H1 (cell line): Measurements from ENCODE around the gene ZNF831. TPM values are rescaled to one million over a fixed set of nuclear protein-coding genes. Genes with fewer than 3 reads are reported as not detected.

Experiments
- CTCF ChIA-PET: fragments of 300-600 bp; sonication (Branson Sonifier 250); formaldehyde crosslinking; loops from one replicate; lab custom pipeline; 2021; ENCODE audit not compliant: partially characterized antibody; lab: Charles Lee
- POLR2A ChIA-PET: fragments of 300-600 bp; sonication (Branson Sonifier 250); formaldehyde crosslinking; loops from one replicate; lab custom pipeline; 2021; ENCODE audit warnings: inconsistent platforms; ENCODE audit not compliant: partially characterized antibody; lab: Charles Lee
- DNase-seq, 2 experiments: peaks; one replicate each; pipeline versions ENCODE4 v3.0.0 to v3.0.0-alpha.2; 2010 to 2022; ENCODE audit warnings: low spot score in 2 of 2, low read depth in 1 of 2, mixed read lengths in 1 of 2
- FAIRE-seq: peaks from 2 replicates; lab custom pipeline; 2011; peaks lifted over from hg19 to GRCh38; lab: Jason Lieb, UNC
- H2AFZ ChIP-seq: 2 replicates; pipeline ENCODE4 v1.8.1; 2012; ENCODE audit warnings: low read length, inconsistent platforms
- H2AK5ac ChIP-seq: 2 replicates; pipeline ENCODE4 v1.6.1; 2013; ENCODE audit warnings: low read depth, low read length
- H2BK120ac ChIP-seq: replicated peaks from 2 replicates; pipeline ENCODE3; 2013; ENCODE audit warnings: low read depth, low read length, inconsistent platforms
- H2BK12ac ChIP-seq: 2 replicates; pipeline ENCODE4 v1.6.1; 2013; ENCODE audit warnings: low read depth, low read length
- H2BK15ac ChIP-seq: 2 replicates; pipeline ENCODE4 v1.6.1; 2013; ENCODE audit warnings: low read length
- H2BK20ac ChIP-seq: 2 replicates; pipeline ENCODE4 v1.6.1; 2013; ENCODE audit warnings: low read length
- H2BK5ac ChIP-seq: 2 replicates; pipeline ENCODE4 v1.6.1; 2013; ENCODE audit warnings: low read depth, low read length
- H3K14ac ChIP-seq: 2 replicates; pipeline ENCODE4 v1.6.1; 2013; ENCODE audit warnings: inconsistent platforms; ENCODE audit not compliant: insufficient read length
- H3K18ac ChIP-seq: 2 replicates; pipeline ENCODE4 v1.6.1; 2013; ENCODE audit warnings: low read length; ENCODE audit errors: extremely low read depth
- H3K23ac ChIP-seq: 2 replicates; pipeline ENCODE4 v1.6.1; 2013; ENCODE audit warnings: inconsistent platforms; ENCODE audit not compliant: insufficient read length
- H3K23me2 ChIP-seq: 2 replicates; pipeline ENCODE4 v1.6.1; 2013; ENCODE audit warnings: low read depth, low read length
- H3K27ac ChIP-seq: 2 replicates; pipeline ENCODE4 v1.6.1; 2011; ENCODE audit warnings: low read depth, low read length, inconsistent platforms
- H3K27me3 ChIP-seq, 4 experiments: replicated peaks in 1 of 4; 1 replicate in 1 of 4; 2 replicates in 3 of 4; pipeline versions ENCODE4 v1.6.1 to v1.8.1; 2011 to 2013; ENCODE audit warnings: low read length in 3 of 4, mild to moderate bottlenecking in 3 of 4, inconsistent platforms in 2 of 4, mixed read lengths in 2 of 4, moderate library complexity in 1 of 4; ENCODE audit not compliant: control insufficient read depth in 3 of 4, insufficient read depth in 3 of 4; ENCODE audit errors: extremely low read depth in 1 of 4
- H3K36me3 ChIP-seq, 4 experiments: 2 replicates each; pipeline versions ENCODE4 v1.6.1 to v1.8.1; 2011 to 2013; ENCODE audit warnings: mild to moderate bottlenecking in 4 of 4, low read length in 3 of 4, moderate library complexity in 2 of 4, control low read depth in 1 of 4, inconsistent platforms in 1 of 4; ENCODE audit not compliant: insufficient read depth in 4 of 4, control insufficient read depth in 2 of 4
- H3K4ac ChIP-seq: replicated peaks from 2 replicates; pipeline ENCODE3; 2013; ENCODE audit warnings: low read length, low read depth, mixed read lengths, inconsistent platforms; ENCODE audit not compliant: insufficient read length
- H3K4me1 ChIP-seq, 4 experiments: replicated peaks in 1 of 4; 1 replicate in 1 of 4; 2 replicates in 3 of 4; pipeline versions ENCODE4 v1.6.1 to v1.8.1; 2011 to 2013; ENCODE audit warnings: low read length in 3 of 4, inconsistent platforms in 2 of 4, mixed read lengths in 1 of 4; ENCODE audit not compliant: insufficient read depth in 4 of 4, control insufficient read depth in 3 of 4
- H3K4me2 ChIP-seq, 2 experiments: 2 replicates each; pipeline versions ENCODE4 v1.6.1 to v1.8.1; 2011 to 2013; ENCODE audit warnings: low read depth in 2 of 2, low read length in 2 of 2, control low read depth in 1 of 2, inconsistent platforms in 1 of 2, mild to moderate bottlenecking in 1 of 2; ENCODE audit not compliant: insufficient read depth in 1 of 2
- H3K4me3 ChIP-seq, 4 experiments: fragments of 200-600, 300-600 bp in 1 of 4; sonication (generic), shearing (Covaris generic), sonication (Bioruptor Twin) in 1 of 4; 2 replicates each; pipeline versions ENCODE4 v1.5.1 to v1.8.1; 2011 to 2016; ENCODE audit warnings: low read length in 4 of 4, low read depth in 3 of 4, control low read depth in 2 of 4, inconsistent platforms in 2 of 4, mild to moderate bottlenecking in 2 of 4, mixed read lengths in 1 of 4, moderate library complexity in 1 of 4; ENCODE audit not compliant: insufficient read depth in 2 of 4; ENCODE audit errors: extremely low read depth in 1 of 4
- H3K56ac ChIP-seq: replicated peaks from 2 replicates; pipeline ENCODE3; 2013; ENCODE audit warnings: low read depth, mild to moderate bottlenecking, mixed read lengths, low read length, inconsistent platforms; ENCODE audit not compliant: insufficient read length
- H3K79me1 ChIP-seq: 2 replicates; pipeline ENCODE4 v1.6.1; 2013; ENCODE audit warnings: low read depth, low read length, control low read depth
- H3K79me2 ChIP-seq, 2 experiments: 2 replicates each; pipeline versions ENCODE4 v1.6.1 to v1.8.1; 2012 to 2013; ENCODE audit warnings: low read length in 2 of 2, mild to moderate bottlenecking in 2 of 2, inconsistent platforms in 1 of 2; ENCODE audit not compliant: insufficient read depth in 2 of 2, control insufficient read depth in 1 of 2
- H3K9ac ChIP-seq, 4 experiments: replicated peaks in 1 of 4; 1 replicate in 1 of 4; 2 replicates in 3 of 4; pipeline versions ENCODE4 v1.6.1 to v1.8.1; 2011 to 2013; ENCODE audit warnings: low read depth in 3 of 4, low read length in 3 of 4, control low read depth in 2 of 4, mild to moderate bottlenecking in 2 of 4, moderate library complexity in 2 of 4, inconsistent platforms in 1 of 4; ENCODE audit errors: extremely low read depth in 1 of 4
- H3K9me3 ChIP-seq, 2 experiments: 2 replicates each; pipeline versions ENCODE4 v1.6.1 to v1.8.1; 2012 to 2013; ENCODE audit warnings: mild to moderate bottlenecking in 2 of 2, moderate library complexity in 2 of 2, control low read depth in 1 of 2, inconsistent platforms in 1 of 2, low read depth in 1 of 2, low read length in 1 of 2, mixed read lengths in 1 of 2; ENCODE audit not compliant: insufficient read depth in 2 of 2
- H4K20me1 ChIP-seq, 2 experiments: replicated peaks in 1 of 2; 2 replicates each; pipeline versions ENCODE3 to v1.8.1; 2011 to 2013; ENCODE audit warnings: inconsistent platforms in 2 of 2, low read length in 2 of 2, mild to moderate bottlenecking in 1 of 2; ENCODE audit not compliant: insufficient read depth in 2 of 2, control insufficient read depth in 1 of 2
- H4K5ac ChIP-seq: 2 replicates; pipeline ENCODE4 v1.6.1; 2013; ENCODE audit warnings: low read length, low read depth, mixed read lengths, inconsistent platforms; ENCODE audit not compliant: insufficient read length
- H4K8ac ChIP-seq: 2 replicates; pipeline ENCODE4 v1.8.0; 2013; ENCODE audit warnings: mild to moderate bottlenecking, moderate library complexity, low read length, inconsistent platforms; ENCODE audit not compliant: insufficient read depth; ENCODE audit errors: extremely low read depth
- H4K91ac ChIP-seq: replicated peaks from 2 replicates; pipeline ENCODE3; 2013; ENCODE audit warnings: low read length, mixed read lengths, inconsistent platforms; ENCODE audit not compliant: insufficient read length
- BACH1 ChIP-seq: IDR thresholded peaks from 2 replicates; pipeline ENCODE4 v1.6.1; 2012; ENCODE audit warnings: low read length, improper control_type of control experiment
- CBX5 ChIP-seq: fragments of 300-800, 300-1000 bp; sonication (generic); IDR thresholded peaks from 2 replicates; pipeline ENCODE4 v1.7.1; 2016; ENCODE audit warnings: antibody characterized with exemption, low read length, low read depth
- CEBPB ChIP-seq: IDR thresholded peaks from 2 replicates; pipeline ENCODE4 v1.6.1; 2012; ENCODE audit warnings: low read depth, low read length
- CTCF ChIP-seq, 3 experiments: IDR thresholded peaks; 1 replicate in 2 of 3; 2 replicates in 1 of 3; pipeline versions ENCODE4 v1.5.1 to v1.6.1; 2011; ENCODE audit warnings: low read length in 3 of 3, mild to moderate bottlenecking in 3 of 3, inconsistent platforms in 2 of 3, low read depth in 1 of 3, moderate library complexity in 1 of 3; ENCODE audit not compliant: insufficient read depth in 1 of 3; ENCODE audit errors: control extremely low read depth in 1 of 3
- HDAC6 ChIP-seq: IDR thresholded peaks from one replicate; pipeline ENCODE4 v1.7.1; 2012; ENCODE audit warnings: low read depth, mild to moderate bottlenecking, inconsistent platforms, low read length, moderate library complexity
- KDM4A ChIP-seq: IDR thresholded peaks from one replicate; pipeline ENCODE4 v1.7.1; 2012; ENCODE audit warnings: low read depth, mild to moderate bottlenecking, moderate library complexity, low read length, inconsistent platforms; ENCODE audit not compliant: severe bottlenecking
- RAD21 ChIP-seq, 2 experiments: IDR thresholded peaks in 1 of 2; conservative IDR thresholded peaks in 1 of 2; 2 replicates each; pipeline ENCODE4 v1.6.1; 2011; ENCODE audit warnings: low read depth in 2 of 2, low read length in 2 of 2, improper control_type of control experiment in 1 of 2, inconsistent platforms in 1 of 2, mild to moderate bottlenecking in 1 of 2, moderate library complexity in 1 of 2
- RBBP5 ChIP-seq: IDR thresholded peaks from 2 replicates; pipeline ENCODE4 v1.7.1; 2012; ENCODE audit warnings: low read depth, mild to moderate bottlenecking, inconsistent platforms, low read length, moderate library complexity, borderline replicate concordance
- SP4 ChIP-seq: IDR thresholded peaks from 2 replicates; pipeline ENCODE4 v1.6.1; 2012; ENCODE audit warnings: low read length, inconsistent platforms
- WGBS, 2 experiments: shearing (Covaris generic) in 1 of 2; methylation state at CpG; one replicate each; pipeline versions ENCODE4 v1.1.6 to v1.1.7; 2013 to 2015; ENCODE audit warnings: low lambda C conversion rate in 2 of 2, mixed read lengths in 2 of 2, inconsistent platforms in 1 of 2, low coverage in 1 of 2, missing lambda C conversion rate in 1 of 2; ENCODE audit not compliant: insufficient replicate concordance in 2 of 2, insufficient coverage in 1 of 2, insufficient read length in 1 of 2; ENCODE audit errors: extremely low coverage in 1 of 2, missing lambda C conversion rate in 1 of 2; 5-methylcytosine and 5-hydroxymethylcytosine counted together
- polyA plus RNA-seq, 7 experiments: library from polyadenylated mRNA; depleted of rRNA in 3 of 7; stranded (reverse) in 5 of 7; unstranded in 2 of 7; fragments of >200 nt in 5 of 7; fragments of 200-250 nt in 2 of 7; gene quantifications; 1 replicate in 5 of 7; 2 replicates in 1 of 7; 4 replicates in 1 of 7; pipeline versions ENCODE4 v1.2.1 to v1.2.3, GENCODE V29; 2011 to 2013; ENCODE audit warnings: missing spikeins in 2 of 7, mixed read lengths in 2 of 7
- total RNA-seq: library from RNA; stranded (reverse); fragmentation: NEBNext Ultra II Directional; extraction: Animal tissue kit (Norgen Biotek cat#: 25700); gene quantifications from 2 replicates; pipeline ENCODE4 v1.2.1, GENCODE V29; 2021

ZNF831 gene
- total and polyA plus RNA-seq, 2 of the 8 experiments (the other 6 are each of a cell fraction or from before 2014, with no cell fraction given): not detected

DNA sequence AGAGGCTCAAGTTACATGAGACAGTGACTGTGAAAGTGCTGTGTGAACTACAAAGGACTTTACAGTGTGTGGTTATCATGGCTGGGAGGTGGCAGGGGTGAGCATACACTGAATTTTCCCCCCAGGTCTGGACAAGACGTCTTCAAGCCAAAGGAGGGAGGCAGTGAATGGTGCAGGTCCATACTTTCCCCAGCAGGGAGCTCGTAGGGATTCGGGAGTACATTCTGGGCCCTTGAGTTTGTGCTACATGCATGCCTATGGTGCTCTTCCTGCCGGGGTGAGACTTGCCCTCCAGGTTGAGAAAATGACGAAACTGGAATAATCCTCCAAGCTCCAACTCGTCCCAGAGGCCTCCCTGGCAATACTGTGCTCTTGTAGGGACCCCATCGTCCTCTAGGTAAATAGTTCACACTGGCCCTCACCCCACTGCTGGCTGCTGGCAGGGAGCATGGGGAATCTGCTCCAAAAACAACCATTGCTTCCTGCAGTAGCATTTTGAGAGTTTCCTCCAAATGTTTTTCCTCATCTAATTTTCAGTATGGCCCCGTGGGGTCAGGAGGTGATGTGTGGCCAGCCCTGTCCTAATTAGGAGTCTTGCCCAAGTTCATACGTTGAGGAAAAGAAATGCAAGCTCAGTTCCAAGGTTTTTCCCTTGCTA lies 57.6 kb downstream of the ZNF831 start:
- DNase-seq (no peak), FAIRE-seq (no peak)
- Histone ChIP-seq H4K91ac (no peak overlapping the region), H3K4me2 (no peak overlapping the region; a peak in 1 of 4 replicates), H3K27ac (no peak overlapping the region), H3K4ac (no peak overlapping the region), H3K9me3 (no peaks in the 10 kb centered on the region), H4K5ac (no peak overlapping the region), H4K8ac (no peak overlapping the region), H3K79me1 (no peaks in the 10 kb centered on the region), H3K9ac (no peak overlapping the region), H3K4me3 (no peak overlapping the region), H2AFZ (peak overlapping the region; percentile 1; the same call in 1 of the 2 replicates), H3K27me3 (peaks cover 3 to 22% (median 20%) of the 10 kb centered on the region in 4 experiments), H4K20me1 (no peaks in the 10 kb centered on the region), H3K36me3 (no peaks in the 10 kb centered on the region), H3K18ac (no peak overlapping the region; the same call in 1 of the 2 replicates), H3K56ac (no peak overlapping the region), H2BK15ac (no peak overlapping the region), H2BK12ac (peak overlapping the region; percentile 90; the same call in 1 of the 2 replicates), H3K14ac (no peak overlapping the region), H2BK5ac (no peak overlapping the region), H3K23ac (no peak overlapping the region), H3K23me2 (peaks cover 8% of the 10 kb centered on the region; the same call in 1 of the 2 replicates), H3K79me2 (no peaks in the 10 kb centered on the region), H2BK20ac (0 out of 2 replicates have a peak overlapping the region, but pooled peaks have one; percentile 72), H3K4me1 (peaks cover 2 to 8% (median 4%) of the 10 kb centered on the region in 4 experiments), H2AK5ac (no peak overlapping the region), H2BK120ac (no peak overlapping the region)
- ChIA-PET POLR2A (interaction anchor here (1.1 kb wide), 1 partner anchor 331 kb away, joined by 3 read pairs; no protein-coding TSS in a partner anchor), CTCF (interaction anchor here (0.6 to 5.0 kb wide), 32 partner anchors 11 to 740 kb away, joined by 3 to 41 read pairs (median 4); no protein-coding TSS in a partner anchor)
- 83% methylated on average over 9 of the region's 9 CpGs; no CpG with 5 or more reads in 1 of the 2 experiments for WGBS, 2 experiments
- TF ChIP-seq SP4: no peak
- no peak for TF ChIP-seq CBX5
- TF ChIP-seq HDAC6: no peak
- TF ChIP-seq CEBPB: no peak
- TF ChIP-seq CTCF (IDR thresholded peaks at IDR 0.05; ENCODE audit: control extremely low read depth in 1 of 3, insufficient read depth in 1 of 3, low read depth in 1 of 3, low read length in 3 of 3): peak in 2 of 3 experiments; percentile 6 to 39; a peak in 1 of 4 replicates
- TF ChIP-seq RBBP5: no peak
- TF ChIP-seq RAD21 (IDR thresholded peaks at IDR 0.05 in 1 of 2, conservative IDR thresholded peaks at IDR 0.05 in 1 of 2; ENCODE audit: low read depth in 2 of 2, low read length in 2 of 2): peak in 1 of 2 experiments; percentile 6; a peak in 1 of 4 replicates
- no peak for TF ChIP-seq KDM4A
- no peak for TF ChIP-seq BACH1
